Left colon (tissue), 2 donors: ENCODE results near the gene PIGZ. TPM values are rescaled to one million over a fixed set of nuclear protein-coding genes. Genes with fewer than 3 reads are reported as not detected.

Experiments
- ATAC-seq: fragments of 200-7000 bp; cut with Tn5 transposase; one replicate; pipeline ENCODE4 v1.9.1; 2020; ENCODE audit warnings: mild to moderate bottlenecking, moderate library complexity
- DNase-seq, 2 donors: peaks; one replicate each; pipeline ENCODE4 v3.0.0-alpha.2; 2020
- intact Hi-C, 2 donors: fragments of 100-400 bp; cut with DNase I in 1 of 2; cut with micrococcal nuclease in 1 of 2; formaldehyde crosslinking; loops; one replicate each; pipeline versions ENCODE4 v1.11.2 to v1.14.0; 2022; cut with DNase I, micrococcal nuclease
- long read RNA-seq: library from polyadenylated mRNA; unstranded; transcript quantifications from one replicate; pipeline ENCODE4 v2.0.0, GENCODE V29; 2021
- total RNA-seq, 2 donors: library from RNA; stranded (reverse); fragmentation: NEBNext Ultra II Directional; extraction: Animal tissue kit (Norgen Biotek cat#: 25700); gene quantifications; one replicate each; pipeline ENCODE4 v1.2.1, GENCODE V29; 2021
- donor health status: DM: no; HTN: no; CAD: no.
- donor health status: DM: yes; HTN: yes; CAD: no.

PIGZ gene, protein sequence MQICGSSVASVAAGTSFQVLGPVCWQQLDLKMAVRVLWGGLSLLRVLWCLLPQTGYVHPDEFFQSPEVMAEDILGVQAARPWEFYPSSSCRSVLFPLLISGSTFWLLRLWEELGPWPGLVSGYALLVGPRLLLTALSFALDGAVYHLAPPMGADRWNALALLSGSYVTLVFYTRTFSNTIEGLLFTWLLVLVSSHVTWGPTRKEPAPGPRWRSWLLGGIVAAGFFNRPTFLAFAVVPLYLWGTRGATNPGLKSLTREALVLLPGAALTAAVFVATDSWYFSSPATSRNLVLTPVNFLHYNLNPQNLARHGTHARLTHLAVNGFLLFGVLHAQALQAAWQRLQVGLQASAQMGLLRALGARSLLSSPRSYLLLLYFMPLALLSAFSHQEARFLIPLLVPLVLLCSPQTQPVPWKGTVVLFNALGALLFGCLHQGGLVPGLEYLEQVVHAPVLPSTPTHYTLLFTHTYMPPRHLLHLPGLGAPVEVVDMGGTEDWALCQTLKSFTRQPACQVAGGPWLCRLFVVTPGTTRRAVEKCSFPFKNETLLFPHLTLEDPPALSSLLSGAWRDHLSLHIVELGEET
- total RNA-seq: 100 to 1,000 TPM in 1 of 2 donors, 10 to 100 TPM in 1; 92.6 to 129 TPM
- long read RNA-seq, transcript PIGZ-201 (2 exons, 868 nt): major isoform, 18 of 113 reads
- long read RNA-seq, transcript PIGZ-202 (3 exons, 2,701 nt): minor isoform, 10 of 113 reads
- long read RNA-seq, partial matches to known transcripts: 0 of 113 reads
- long read RNA-seq, other reads (novel, unspliced or antisense): 84 of 113 reads

DNA sequence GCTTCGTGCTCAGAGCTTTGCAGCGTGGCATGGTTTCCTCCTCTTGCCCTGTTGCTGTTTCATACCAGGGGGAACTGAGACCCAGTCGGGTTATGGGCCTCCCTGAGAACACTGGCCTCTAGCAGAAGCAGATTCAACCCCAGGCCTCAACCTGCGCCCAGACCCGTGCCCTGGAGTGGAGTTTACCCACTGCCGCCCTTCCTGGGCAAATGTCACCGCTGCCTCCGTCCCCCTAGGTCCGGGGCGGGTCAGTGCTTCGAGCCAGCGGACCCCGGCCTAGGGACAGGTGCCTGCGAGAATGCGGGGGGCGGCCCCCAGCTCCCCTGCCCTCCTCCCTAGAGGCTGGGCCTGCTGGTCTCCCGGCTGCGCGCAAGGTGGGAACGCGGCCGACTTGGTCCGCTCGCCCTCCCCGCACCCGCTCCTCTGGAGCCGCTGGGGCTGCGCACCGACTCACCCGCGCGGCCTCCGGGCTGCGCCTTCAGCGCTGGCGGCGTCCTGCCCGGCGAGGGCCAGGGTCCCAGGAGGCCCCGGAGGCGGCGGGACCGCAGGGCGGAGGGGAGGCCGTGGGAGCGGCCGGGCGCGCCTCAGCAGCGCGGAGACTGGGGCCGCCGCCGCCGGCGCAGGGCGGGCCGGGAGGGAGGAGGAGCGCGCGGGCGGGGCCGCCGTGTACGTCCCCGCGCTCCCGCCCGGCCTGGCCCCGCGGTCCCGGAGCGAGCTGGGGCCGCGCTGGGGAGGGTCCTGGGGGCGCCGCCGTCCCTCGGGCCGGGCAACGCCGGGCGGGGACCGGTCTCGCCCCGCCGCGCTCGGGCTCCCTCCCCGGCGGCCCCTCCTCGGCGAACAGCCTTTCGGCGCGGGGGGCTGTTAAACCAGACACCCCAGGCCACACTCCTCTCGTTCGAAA is at the start of gene PIGZ:
Gene PIGZ (minus strand): TSS at position 601 of the 901 bp plus-strand sequence. CDS start 16,802 bp downstream, outside the sequence.
- intact Hi-C loops: no loop called here
- ATAC-seq (peak; percentile 78), DNase-seq (peak in 1 of 2 donors; percentile 75)

DNA sequence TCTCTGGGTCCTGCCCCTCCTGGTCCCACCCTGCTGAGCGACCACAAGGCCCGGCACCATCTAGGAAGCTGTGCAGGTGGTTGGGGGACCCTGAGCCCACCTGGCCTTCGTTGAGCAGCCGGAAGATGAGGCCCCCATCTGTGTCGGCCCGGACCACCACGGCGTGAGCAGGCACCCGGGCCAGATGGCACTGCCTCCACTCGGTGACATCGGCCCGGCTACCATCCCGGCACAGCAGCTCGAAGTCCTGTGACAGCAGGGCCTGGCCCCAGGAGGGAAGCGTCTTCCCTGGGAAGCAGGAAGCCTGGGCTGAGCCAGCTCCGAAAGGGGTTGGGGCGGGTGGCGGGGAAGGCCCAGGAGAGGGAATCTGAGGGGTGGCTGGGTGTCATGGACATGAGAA is 48.4 kb upstream of the PIGZ start:
- no peak for DNase-seq
- intact Hi-C loops: no loop called here

GRCh38 chr3:197015790-197016736 is 47.4 kb upstream of the PIGZ start:
- DNase-seq: no peak
- intact Hi-C loops: no loop called here
- no peak for ATAC-seq

More for the DNA sequence above, 48.4 kb upstream of the PIGZ start:
- ATAC-seq: no peak

DNA sequence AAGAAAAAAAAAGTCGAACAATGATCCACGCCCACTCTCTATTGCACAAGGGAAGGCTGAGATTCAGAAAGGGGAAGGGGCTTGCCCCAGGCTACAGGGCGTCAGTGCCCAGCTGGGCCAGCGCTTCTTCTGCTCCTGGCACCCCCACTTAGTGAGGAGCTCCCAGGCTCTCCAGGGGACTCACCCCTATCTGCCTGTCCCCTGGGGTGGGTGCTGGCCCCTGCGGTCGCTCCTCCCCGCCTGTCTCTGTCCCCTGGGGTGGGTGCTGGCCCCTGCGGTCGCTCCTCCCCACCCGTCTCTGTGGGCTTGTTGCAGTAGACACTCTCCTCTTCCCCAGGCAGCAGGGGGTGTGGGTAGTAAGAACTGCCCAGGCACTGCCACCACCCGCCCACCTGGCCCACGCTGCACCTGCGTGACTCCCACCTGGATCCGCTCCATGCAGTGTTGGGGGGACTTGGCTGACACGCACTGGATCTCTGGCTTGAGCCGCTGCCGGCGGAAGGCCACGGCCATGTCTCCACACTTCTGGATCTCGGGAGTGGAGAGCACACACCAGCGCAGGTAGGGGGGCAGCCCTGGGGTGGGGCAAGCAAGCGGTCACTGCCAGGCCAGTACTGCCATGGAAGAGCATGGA is 46.4 kb upstream of the PIGZ start:
- DNase-seq (no peak), ATAC-seq (no peak)
- intact Hi-C loops: no loop called here

GRCh38 chr3:197014024-197014423 is 45.4 kb upstream of the PIGZ start:
- intact Hi-C loops: no loop called here
- DNase-seq (no peak), ATAC-seq (no peak)

GRCh38 chr3:197012540-197012883 is 43.9 kb upstream of the PIGZ start:
- intact Hi-C loops: no loop called here
- ATAC-seq (no peak), DNase-seq (no peak)

DNA sequence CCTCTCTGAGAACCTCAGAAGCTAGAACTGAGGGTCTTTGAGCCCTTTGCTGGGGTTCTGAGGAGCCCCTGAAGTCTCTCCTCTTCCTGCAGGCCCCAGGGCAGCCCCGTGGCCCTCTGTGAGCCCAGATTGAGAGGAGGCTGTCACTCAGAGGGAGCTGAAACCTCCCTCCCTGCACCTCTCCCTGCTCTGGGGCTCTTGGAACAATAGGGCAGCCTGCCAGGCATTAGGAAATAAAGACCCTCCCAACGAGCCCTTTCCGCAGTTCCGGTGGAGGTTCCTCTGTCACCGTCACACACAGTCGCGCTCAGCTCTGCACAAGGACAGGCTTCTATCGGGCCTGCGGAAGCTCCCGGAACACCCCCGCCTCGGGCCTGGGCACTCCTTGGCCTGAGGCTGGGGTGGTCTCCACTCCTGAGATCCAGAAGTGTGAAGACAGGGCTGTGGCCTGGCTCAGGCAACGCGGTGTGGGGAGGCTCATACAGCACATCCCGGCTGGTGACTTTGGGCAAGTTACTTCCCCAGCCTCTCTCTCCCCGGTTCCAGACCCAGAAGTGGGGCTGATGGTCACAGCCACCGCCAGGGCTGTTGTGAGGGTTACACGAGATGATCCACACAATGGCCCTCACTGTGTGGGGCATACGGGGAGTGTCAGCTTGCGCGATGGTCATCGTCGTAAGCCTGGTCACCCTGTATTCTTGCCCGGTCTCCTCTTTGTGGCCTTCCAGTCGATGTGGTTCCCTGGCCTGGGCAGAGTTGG is 43.3 kb upstream of the PIGZ start:
- no peak for DNase-seq
- intact Hi-C loops: no loop called here

DNA sequence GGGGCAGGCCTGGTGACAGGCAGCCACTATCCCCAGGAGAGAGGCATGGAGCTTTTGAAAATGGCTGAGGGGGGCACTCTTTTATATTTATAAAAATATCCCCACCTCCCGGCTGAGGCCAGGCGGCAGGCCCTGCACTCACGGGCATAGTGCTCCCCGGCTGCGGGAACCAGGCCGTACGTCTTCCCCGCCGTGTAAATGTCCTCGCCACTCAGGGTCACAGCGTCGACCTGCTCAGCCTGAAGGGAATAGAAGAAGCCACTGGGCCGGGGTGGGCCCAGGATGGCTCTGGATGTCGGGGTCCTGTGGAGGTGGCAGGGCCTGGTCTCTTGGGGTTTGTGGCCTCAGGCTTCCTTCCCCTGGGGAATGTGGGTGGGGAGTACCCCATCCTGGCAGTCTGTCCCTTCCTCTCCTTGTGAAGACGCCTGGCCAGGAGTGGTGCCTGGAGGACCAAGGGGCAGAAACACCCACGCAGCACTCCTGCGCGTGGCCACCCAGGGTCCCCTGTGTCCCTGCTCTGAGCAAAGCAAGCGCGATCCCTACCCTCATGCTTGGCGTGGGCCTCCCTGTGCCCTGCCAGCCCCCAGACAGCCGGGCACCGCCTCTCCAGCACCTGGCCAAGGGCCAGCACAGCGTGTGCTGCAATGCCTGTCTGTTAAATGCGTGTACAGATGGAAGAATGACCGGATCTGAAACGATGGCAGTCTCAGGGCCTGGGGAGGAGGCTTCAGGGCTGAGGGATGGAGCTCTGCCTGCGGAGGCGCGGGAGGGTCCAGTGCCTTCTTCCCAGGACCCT is 42.1 kb upstream of the PIGZ start:
- DNase-seq (no peak), ATAC-seq (no peak)
- intact Hi-C loops: no loop called here

More for the DNA sequence above, 43.3 kb upstream of the PIGZ start:
- ATAC-seq: no peak

- ATAC-seq (no peak), DNase-seq (no peak)
- intact Hi-C loops: loop anchor here in 1 of 2 donors (10.0 kb wide), 1 partner anchor 175 kb away; no protein-coding TSS in a partner anchor
Observed at GRCh38 chr3:197009532-197010019, 40.9 kb upstream of the PIGZ start.

DNA sequence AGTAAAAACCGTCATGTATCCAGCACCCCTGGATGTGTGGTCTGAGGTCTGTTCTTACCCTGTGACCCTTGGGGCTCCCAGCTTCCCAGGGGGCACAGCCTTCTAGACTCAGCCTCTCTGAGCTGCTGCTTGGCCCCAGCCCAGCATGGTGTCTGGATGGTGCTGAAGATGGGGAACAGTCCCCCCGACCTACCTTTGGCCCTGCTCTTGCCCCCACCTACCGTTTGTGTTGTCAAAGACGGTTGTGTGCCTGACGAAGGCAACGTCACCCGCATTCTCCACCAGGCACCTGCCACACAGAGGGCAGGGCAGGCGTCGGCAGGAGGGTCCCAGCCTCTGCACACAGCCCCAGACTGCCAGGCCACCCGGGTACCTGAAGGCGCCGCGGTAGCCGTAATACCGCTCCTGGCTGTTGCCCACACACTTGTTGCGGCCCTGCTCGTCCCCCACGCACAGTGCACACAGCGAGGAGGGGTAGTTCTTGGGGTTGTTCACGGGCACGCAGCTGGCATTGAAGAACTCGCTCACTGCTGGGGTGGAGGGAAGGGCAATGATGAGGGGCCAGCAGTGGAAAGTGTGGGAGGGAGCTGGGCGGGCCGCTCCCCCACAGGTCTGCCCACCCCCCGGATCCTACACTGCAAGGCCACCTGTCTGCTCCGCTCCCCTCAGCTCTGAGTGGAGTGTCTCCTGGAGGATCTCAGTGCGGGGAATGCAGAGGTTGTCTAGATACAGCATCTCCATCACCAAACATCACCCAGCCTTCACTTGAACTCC is 40.0 kb upstream of the PIGZ start:
- ATAC-seq (no peak), DNase-seq (no peak)
- intact Hi-C loops: loop anchor here in 1 of 2 donors (10.0 kb wide), 1 partner anchor 176 kb away; no protein-coding TSS in a partner anchor

- ATAC-seq (no peak), DNase-seq (no peak)
- intact Hi-C loops: loop anchor here in 1 of 2 donors (10.0 kb wide), 1 partner anchor 177 kb away; no protein-coding TSS in a partner anchor
Observed at GRCh38 chr3:197007953-197008352, 39.3 kb upstream of the PIGZ start.

DNA sequence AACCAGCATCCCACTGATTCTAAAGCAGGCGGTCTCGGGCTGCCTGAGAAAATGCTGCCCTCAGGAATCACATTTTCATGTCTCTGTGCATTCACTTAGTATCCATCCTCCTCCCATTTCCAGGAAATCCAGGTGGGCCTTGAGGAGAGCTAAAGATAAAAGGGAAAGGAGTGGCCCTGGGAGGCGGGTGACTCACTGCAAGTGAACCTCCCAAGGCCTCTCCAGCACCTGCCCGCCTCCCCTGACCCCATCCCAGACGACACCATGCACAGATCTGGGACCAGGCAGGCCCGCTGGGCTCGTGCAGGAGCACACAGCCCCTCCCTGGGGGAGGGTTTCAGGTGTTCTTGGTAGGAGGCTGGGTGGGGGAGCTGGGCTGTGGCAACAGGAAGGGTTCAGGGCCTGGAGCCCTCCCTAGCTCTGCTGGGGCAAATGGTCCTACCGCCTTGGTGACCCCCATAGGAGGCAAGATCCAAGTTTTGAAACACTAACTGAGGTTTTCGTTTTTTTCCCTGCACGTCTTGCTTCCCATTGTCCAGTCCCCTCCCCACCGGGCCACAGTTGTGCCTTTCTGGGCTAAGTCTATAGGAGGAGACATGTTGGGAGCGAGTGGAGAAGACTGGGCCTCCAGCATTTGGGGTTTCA is 38.8 kb upstream of the PIGZ start:
- ATAC-seq: no peak
- intact Hi-C loops: loop anchor here in 1 of 2 donors (10.0 kb wide), 1 partner anchor 177 kb away; no protein-coding TSS in a partner anchor
- DNase-seq: no peak

GRCh38 chr3:197006860-197007259 is 38.2 kb upstream of the PIGZ start:
- ATAC-seq: no peak
- DNase-seq: no peak
- intact Hi-C loops: loop anchor here in 1 of 2 donors (10.0 kb wide), 1 partner anchor 178 kb away; no protein-coding TSS in a partner anchor

DNA sequence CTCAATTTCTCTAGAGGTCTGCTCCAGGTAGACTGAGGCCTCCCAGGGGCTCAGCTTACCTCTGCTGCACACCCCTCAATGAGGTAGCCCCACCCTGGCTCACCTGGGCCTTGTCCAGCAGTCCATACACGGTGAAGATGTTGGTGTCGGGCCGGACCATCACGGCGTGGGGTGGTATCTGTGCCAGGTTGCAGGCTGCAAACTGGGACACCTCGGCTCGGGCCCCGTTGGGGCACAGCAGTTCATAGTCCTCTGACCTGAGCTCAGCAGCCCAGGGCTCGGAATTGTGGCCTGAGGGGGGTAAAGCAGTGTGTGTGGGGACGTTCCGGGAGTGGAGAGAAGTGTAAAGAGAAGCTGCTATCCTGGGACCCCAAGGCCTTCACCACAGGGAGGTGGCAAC is 37.8 kb upstream of the PIGZ start:
- ATAC-seq (no peak), DNase-seq (no peak)
- intact Hi-C loops: loop anchor here in 1 of 2 donors (10.0 kb wide), 1 partner anchor 178 kb away; no protein-coding TSS in a partner anchor
